PC-3 (cell line): ENCODE data around the gene ERBB4. TPM values are rescaled to one million over a fixed set of nuclear protein-coding genes. Genes with fewer than 3 reads are reported as not detected.

ENCODE experiments used
- ATAC-seq: fragments of 200-7000 bp; cut with Tn5 transposase; 2 replicates; pipeline ENCODE4 v1.9.1; 2020; ENCODE audit warnings: mild to moderate bottlenecking, moderate library complexity
- BruUV-seq: library from RNA; stranded (reverse); fragments of 400-500 nt; replicated peaks from 2 replicates; lab custom pipeline; 2021; lab: Mats Ljungman, UMichigan
- CTCF ChIA-PET: fragments of 300-600 bp; sonication (Branson Sonifier 250); formaldehyde crosslinking; loops from one replicate; lab custom pipeline; 2022; ENCODE audit warnings: antibody characterized with exemption; lab: Charles Lee
- POLR2A ChIA-PET: fragments of 300-600 bp; sonication (Branson Sonifier 250); formaldehyde crosslinking; loops from one replicate; lab custom pipeline; 2022; ENCODE audit warnings: antibody characterized with exemption; ENCODE audit not compliant: unreplicated experiment; lab: Charles Lee
- DNase-seq: peaks from one replicate; pipeline ENCODE4 v3.0.0-alpha.2; 2015
- H2AFZ ChIP-seq: fragments of 300-600 bp; sonication (generic); 2 replicates; pipeline ENCODE4 v1.6.0; 2016; ENCODE audit warnings: antibody characterized with exemption, low read length
- H3F3A ChIP-seq: fragments of 300-600 bp; sonication (generic); one replicate; pipeline ENCODE4 v1.6.0; 2017; ENCODE audit warnings: antibody characterized with exemption, low read length, control low read depth, mild to moderate bottlenecking; ENCODE audit not compliant: unreplicated experiment
- H3K27ac ChIP-seq: fragments of 300-600 bp; sonication (generic); 2 replicates; pipeline ENCODE4 v1.5.1; 2016; ENCODE audit warnings: mild to moderate bottlenecking, low read length
- H3K27me3 ChIP-seq: fragments of 300-600 bp; sonication (generic); 2 replicates; pipeline ENCODE4 v1.6.1; 2016; ENCODE audit warnings: low read length, mixed read lengths
- H3K36me3 ChIP-seq: fragments of 300-600 bp; sonication (generic); 2 replicates; pipeline ENCODE4 v1.6.1; 2016; ENCODE audit warnings: low read depth, mixed run types, low read length, mixed read lengths
- H3K4me1 ChIP-seq: fragments of 300-600 bp; sonication (generic); 2 replicates; pipeline ENCODE4 v1.5.1; 2016; ENCODE audit warnings: low read length; ENCODE audit not compliant: insufficient read depth
- H3K4me2 ChIP-seq: fragments of 300-600 bp; sonication (generic); 2 replicates; pipeline ENCODE4 v1.6.0; 2016; ENCODE audit warnings: low read length
- H3K4me3 ChIP-seq: fragments of 300-600 bp; sonication (generic); 2 replicates; pipeline ENCODE4 v1.5.1; 2016; ENCODE audit warnings: mild to moderate bottlenecking, low read length, mixed read lengths
- H3K79me2 ChIP-seq: fragments of 300-600 bp; sonication (generic); 2 replicates; pipeline ENCODE4 v1.6.1; 2017; ENCODE audit warnings: low read length, mixed read lengths
- H3K9ac ChIP-seq: fragments of 300-600 bp; sonication (generic); 2 replicates; pipeline ENCODE4 v1.6.0; 2016; ENCODE audit warnings: mild to moderate bottlenecking, low read length
- H3K9me2 ChIP-seq: fragments of 300-600 bp; sonication (generic); replicated peaks from 2 replicates; pipeline ENCODE4 v1.6.1; 2016; ENCODE audit warnings: mixed run types, low read length, mixed read lengths
- H3K9me3 ChIP-seq: fragments of 300-600 bp; sonication (generic); 2 replicates; pipeline ENCODE4 v1.6.1; 2016; ENCODE audit warnings: low read length, mixed read lengths
- H4K20me1 ChIP-seq: fragments of 300-600 bp; sonication (generic); 2 replicates; pipeline ENCODE4 v1.6.1; 2016; ENCODE audit warnings: low read length, mixed read lengths
- EZH2 ChIP-seq: fragments of 300-600 bp; sonication (generic); IDR thresholded peaks from one replicate; pipeline ENCODE4 v1.6.1; 2017; ENCODE audit warnings: antibody characterized with exemption, mild to moderate bottlenecking, low read length; ENCODE audit not compliant: unreplicated experiment
- EZH2phosphoT487 ChIP-seq: fragments of 300-600 bp; sonication (generic); IDR thresholded peaks from 2 replicates; pipeline ENCODE4 v1.6.1; 2018; ENCODE audit warnings: mild to moderate bottlenecking, antibody characterized with exemption, low read length, borderline replicate concordance
- intact Hi-C: fragments of 100-400 bp; cut with micrococcal nuclease; formaldehyde crosslinking; loops from 2 replicates; pipeline ENCODE4 v1.9.0; 2023
- total RNA-seq: library from RNA; depleted of rRNA; stranded (reverse); fragments of >200 nt; gene quantifications from 2 replicates; pipeline ENCODE4 v1.2.3, GENCODE V29; 2014
- TF ChIP-seq, protein P1 (sequence below): fragments of 300-600 bp; sonication (generic); conservative IDR thresholded peaks from 2 replicates; pipeline ENCODE4 v1.5.1; 2017; ENCODE audit warnings: antibody characterized with exemption, low read depth, mild to moderate bottlenecking, low read length

ERBB4 gene
- total RNA-seq, 1 experiment from 2014 or later = under 0.01 TPM

DNA sequence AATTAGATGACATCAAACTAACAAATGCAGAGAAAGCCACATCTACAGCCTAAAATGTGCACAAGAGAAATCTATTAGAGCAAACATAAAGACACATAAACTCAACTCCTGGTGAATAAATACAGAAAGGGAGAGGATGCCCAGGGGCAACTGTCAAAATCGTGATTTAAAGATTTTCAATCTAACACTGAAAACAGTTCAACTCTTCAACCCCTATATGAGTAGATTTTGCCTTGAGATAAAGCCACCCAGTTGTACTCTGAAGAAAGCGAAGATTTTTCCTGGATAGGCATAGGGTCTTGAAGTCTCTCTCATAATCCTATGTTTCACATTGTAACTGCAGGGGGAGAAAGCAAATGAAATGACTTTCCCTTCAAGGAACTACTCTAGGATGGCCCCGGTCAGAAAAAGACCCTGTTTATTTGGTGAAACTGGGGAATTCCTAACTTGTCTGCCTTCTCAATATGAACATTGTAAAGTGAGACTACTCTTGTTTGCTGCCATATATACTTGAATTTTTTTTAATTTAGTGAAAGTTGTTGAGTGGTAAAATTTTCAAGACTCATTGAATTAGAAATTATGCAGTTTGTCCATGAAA lies 226.7 kb downstream of the ERBB4 start:
- H3K27ac ChIP-seq = no peak overlapping the region
- peaks cover 4% of the 10 kb centered on the region; the same call in 1 of the 2 replicates for H3K27me3 ChIP-seq
- no peaks in the 10 kb centered on the region for H3K36me3 ChIP-seq
- H3F3A ChIP-seq = no peaks in the 10 kb centered on the region
- no peaks in the 10 kb centered on the region for H3K4me1 ChIP-seq
- ChIA-PET CTCF (no interaction called here), POLR2A (no interaction called here)
- intact Hi-C loops = no loop called here
- DNase-seq (no peak), ATAC-seq (no peak)
- BruUV-seq = no TSS peak
- no peaks in the 10 kb centered on the region for H3K9me3 ChIP-seq
- no peak overlapping the region for H3K4me2 ChIP-seq
- no peaks in the 10 kb centered on the region for H4K20me1 ChIP-seq
- no peak overlapping the region for H3K9ac ChIP-seq
- H3K79me2 ChIP-seq = no peaks in the 10 kb centered on the region
- no peak overlapping the region for H2AFZ ChIP-seq
- no peak for TF ChIP-seq EZH2phosphoT487
- TF ChIP-seq, protein P1, sequence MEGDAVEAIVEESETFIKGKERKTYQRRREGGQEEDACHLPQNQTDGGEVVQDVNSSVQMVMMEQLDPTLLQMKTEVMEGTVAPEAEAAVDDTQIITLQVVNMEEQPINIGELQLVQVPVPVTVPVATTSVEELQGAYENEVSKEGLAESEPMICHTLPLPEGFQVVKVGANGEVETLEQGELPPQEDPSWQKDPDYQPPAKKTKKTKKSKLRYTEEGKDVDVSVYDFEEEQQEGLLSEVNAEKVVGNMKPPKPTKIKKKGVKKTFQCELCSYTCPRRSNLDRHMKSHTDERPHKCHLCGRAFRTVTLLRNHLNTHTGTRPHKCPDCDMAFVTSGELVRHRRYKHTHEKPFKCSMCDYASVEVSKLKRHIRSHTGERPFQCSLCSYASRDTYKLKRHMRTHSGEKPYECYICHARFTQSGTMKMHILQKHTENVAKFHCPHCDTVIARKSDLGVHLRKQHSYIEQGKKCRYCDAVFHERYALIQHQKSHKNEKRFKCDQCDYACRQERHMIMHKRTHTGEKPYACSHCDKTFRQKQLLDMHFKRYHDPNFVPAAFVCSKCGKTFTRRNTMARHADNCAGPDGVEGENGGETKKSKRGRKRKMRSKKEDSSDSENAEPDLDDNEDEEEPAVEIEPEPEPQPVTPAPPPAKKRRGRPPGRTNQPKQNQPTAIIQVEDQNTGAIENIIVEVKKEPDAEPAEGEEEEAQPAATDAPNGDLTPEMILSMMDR = no peak
- no peak for TF ChIP-seq EZH2
- H3K4me3 ChIP-seq = no peak overlapping the region
- no peaks in the 10 kb centered on the region for H3K9me2 ChIP-seq

DNA sequence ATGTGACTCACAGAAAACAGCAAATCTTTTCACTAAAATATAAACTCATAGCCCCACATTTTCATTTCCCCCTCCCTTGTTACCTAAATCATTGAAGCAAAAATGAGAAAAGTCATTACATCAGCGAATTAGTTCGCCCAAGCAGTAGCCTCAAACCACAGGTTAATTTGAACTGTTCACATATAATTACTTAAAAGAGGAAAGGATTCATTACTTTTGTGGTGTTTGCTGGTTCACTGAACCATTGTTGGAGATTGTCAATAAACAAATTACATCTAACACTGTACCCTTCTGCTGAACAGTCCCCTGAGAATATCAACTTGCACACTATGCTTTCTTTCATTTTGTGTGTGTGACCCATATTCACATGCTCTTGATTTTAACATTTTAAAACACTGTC lies 238.7 kb downstream of the ERBB4 start:
- Histone ChIP-seq H3K4me1 (no peaks in the 10 kb centered on the region), H3K4me3 (no peak overlapping the region), H3F3A (no peaks in the 10 kb centered on the region), H3K27ac (no peak overlapping the region), H2AFZ (no peak overlapping the region), H3K9me2 (no peaks in the 10 kb centered on the region), H3K9me3 (no peaks in the 10 kb centered on the region), H4K20me1 (no peaks in the 10 kb centered on the region), H3K79me2 (no peaks in the 10 kb centered on the region), H3K4me2 (no peak overlapping the region), H3K27me3 (no peaks in the 10 kb centered on the region), H3K9ac (no peak overlapping the region), H3K36me3 (no peaks in the 10 kb centered on the region)
- CTCF ChIA-PET = no interaction called here
- DNase-seq (no peak), ATAC-seq (no peak)
- intact Hi-C loops = no loop called here
- TF ChIP-seq, protein P1 = no peak
- TF ChIP-seq EZH2 = no peak
- no peak for TF ChIP-seq EZH2phosphoT487
- POLR2A ChIA-PET = no interaction called here
- BruUV-seq = no TSS peak

DNA sequence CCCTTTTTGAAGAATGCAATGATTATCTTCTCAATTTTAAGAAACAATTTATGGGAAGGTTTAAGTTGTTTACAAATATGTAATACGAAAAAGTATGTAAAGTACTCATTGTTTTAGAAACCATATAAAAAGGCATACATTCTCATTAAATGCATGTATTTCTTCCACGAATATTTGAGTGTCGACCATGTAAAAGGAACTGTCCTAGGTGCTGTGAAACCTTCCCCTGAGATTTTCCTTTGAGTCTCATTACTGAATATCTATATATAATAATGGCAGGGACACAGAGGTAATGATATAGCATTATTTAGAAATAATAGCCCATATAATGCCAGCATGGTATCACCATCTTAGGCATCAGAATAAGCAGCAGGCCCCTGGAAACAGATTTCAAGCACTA lies 239.3 kb downstream of the ERBB4 start:
- H3F3A ChIP-seq = no peaks in the 10 kb centered on the region
- BruUV-seq = no TSS peak
- no peak overlapping the region for H3K9ac ChIP-seq
- no peaks in the 10 kb centered on the region for H3K9me2 ChIP-seq
- no peaks in the 10 kb centered on the region for H3K27me3 ChIP-seq
- H3K9me3 ChIP-seq = no peaks in the 10 kb centered on the region
- H3K4me1 ChIP-seq = no peaks in the 10 kb centered on the region
- no peaks in the 10 kb centered on the region for H3K79me2 ChIP-seq
- no peak overlapping the region for H3K4me2 ChIP-seq
- H2AFZ ChIP-seq = no peak overlapping the region
- H3K4me3 ChIP-seq = no peak overlapping the region
- ChIA-PET CTCF (no interaction called here), POLR2A (no interaction called here)
- intact Hi-C loops = no loop called here
- H3K36me3 ChIP-seq = no peaks in the 10 kb centered on the region
- no peak overlapping the region for H3K27ac ChIP-seq
- H4K20me1 ChIP-seq = no peaks in the 10 kb centered on the region
- DNase-seq (no peak), ATAC-seq (no peak)
- TF ChIP-seq, protein P1 = no peak
- TF ChIP-seq EZH2phosphoT487 (no peak), EZH2 (no peak)
